Measurements from ENCODE around the gene ALG13. TPM values are rescaled to one million over a fixed set of nuclear protein-coding genes. Genes with fewer than 3 reads are reported as not detected.

The ALG13 gene
- total RNA-seq, 1 donor from 2014 or later, result 44.7 TPM

GRCh38 chrX:111648802-111649201, 32.2 kb upstream of the ALG13 start:
- H3K4me1 ChIP-seq, result no peaks in the 10 kb centered on the region
- no peak overlapping the region for H3K27ac ChIP-seq
- no peaks in the 10 kb centered on the region for H3K36me3 ChIP-seq
- ATAC-seq (no peak), DNase-seq (no peak)
- TF ChIP-seq CTCF (IDR thresholded peaks at IDR 0.05), result no peak
- no peaks in the 10 kb centered on the region for H3K9me3 ChIP-seq
- no peak overlapping the region for H3K4me3 ChIP-seq
- intact Hi-C loops (cut with DNase I), result no loop called here
- no peaks in the 10 kb centered on the region for H3K27me3 ChIP-seq

- intact Hi-C loops (cut with DNase I), result no loop called here
- TF ChIP-seq CTCF (IDR thresholded peaks at IDR 0.05), result no peak
Measured at GRCh38 chrX:111649638-111650037, 31.3 kb upstream of the ALG13 start.

GRCh38 chrX:111650845-111651244, 30.1 kb upstream of the ALG13 start:
- no peak for TF ChIP-seq CTCF (IDR thresholded peaks at IDR 0.05)
- no peak for DNase-seq
- Histone ChIP-seq H3K4me1 (no peaks in the 10 kb centered on the region), H3K36me3 (no peaks in the 10 kb centered on the region), H3K27me3 (no peaks in the 10 kb centered on the region), H3K9me3 (no peaks in the 10 kb centered on the region), H3K27ac (no peak overlapping the region), H3K4me3 (no peak overlapping the region)
- intact Hi-C loops (cut with DNase I), result no loop called here
- no peak for ATAC-seq

More at GRCh38 chrX:111649638-111650037, 31.3 kb upstream of the ALG13 start:
- no peaks in the 10 kb centered on the region for H3K9me3 ChIP-seq
- no peak overlapping the region for H3K4me3 ChIP-seq
- ATAC-seq, result no peak
- H3K27me3 ChIP-seq, result no peaks in the 10 kb centered on the region
- H3K27ac ChIP-seq, result no peak overlapping the region
- no peak for DNase-seq
- no peaks in the 10 kb centered on the region for H3K36me3 ChIP-seq
- H3K4me1 ChIP-seq, result no peaks in the 10 kb centered on the region

- ATAC-seq (no peak), DNase-seq (no peak)
- H3K27me3 ChIP-seq, result no peaks in the 10 kb centered on the region
- no peak for TF ChIP-seq CTCF (IDR thresholded peaks at IDR 0.05)
- no peaks in the 10 kb centered on the region for H3K36me3 ChIP-seq
- H3K27ac ChIP-seq, result no peak overlapping the region
- H3K9me3 ChIP-seq, result no peaks in the 10 kb centered on the region
- H3K4me1 ChIP-seq, result no peaks in the 10 kb centered on the region
- H3K4me3 ChIP-seq, result no peak overlapping the region
- intact Hi-C loops (cut with DNase I), result no loop called here
Measured at GRCh38 chrX:111652719-111653118, 28.3 kb upstream of the ALG13 start.

GRCh38 chrX:111661241-111661640, 19.7 kb upstream of the ALG13 start:
- intact Hi-C loops (cut with DNase I), result no loop called here
- Histone ChIP-seq H3K9me3 (no peaks in the 10 kb centered on the region), H3K4me3 (no peak overlapping the region), H3K4me1 (no peaks in the 10 kb centered on the region), H3K27ac (no peak overlapping the region), H3K27me3 (no peaks in the 10 kb centered on the region), H3K36me3 (no peaks in the 10 kb centered on the region)
- DNase-seq, result no peak
- no peak for TF ChIP-seq CTCF (IDR thresholded peaks at IDR 0.05)
- no peak for ATAC-seq

GRCh38 chrX:111662292-111662691, 18.7 kb upstream of the ALG13 start:
- H3K4me1 ChIP-seq, result no peaks in the 10 kb centered on the region
- no peak for ATAC-seq
- DNase-seq, result no peak
- H3K36me3 ChIP-seq, result no peaks in the 10 kb centered on the region
- TF ChIP-seq CTCF (IDR thresholded peaks at IDR 0.05), result no peak
- H3K4me3 ChIP-seq, result no peak overlapping the region
- intact Hi-C loops (cut with DNase I), result no loop called here
- H3K27ac ChIP-seq, result no peak overlapping the region
- H3K9me3 ChIP-seq, result no peaks in the 10 kb centered on the region
- no peaks in the 10 kb centered on the region for H3K27me3 ChIP-seq

Measured in upper lobe of right lung (tissue), 1 donor.